ENCODE measurements around the gene BPGM. TPM values are rescaled to one million over a fixed set of nuclear protein-coding genes. Genes with fewer than 3 reads are reported as not detected.

BPGM gene
- total and polyA plus RNA-seq, 4 donors = 14.3 to 59.8 (median 19.5) TPM

GRCh38 chr7:134706468-134706867, 59.8 kb downstream of the BPGM start:
- no peak overlapping the region for H3K9ac ChIP-seq (ENCODE audit: insufficient read depth in 1 of 2, low read length in 2 of 2)
- no peaks in the 10 kb centered on the region for H3K4me1 ChIP-seq (ENCODE audit: control insufficient read depth in 5 of 5, insufficient read depth in 5 of 5, low read length in 5 of 5)
- no peak overlapping the region for H3K27ac ChIP-seq (ENCODE audit: low read depth in 1 of 2, low read length in 1 of 2)
- WGBS, 2 donors = 78 to 85% methylated on average over 5 of the region's 5 CpGs
- no peak overlapping the region for H3K4me3 ChIP-seq
- ATAC-seq (ENCODE audit: insufficient read depth, low FRiP score) = no peak
- H3K36me3 ChIP-seq (ENCODE audit: control insufficient read depth in 4 of 4, insufficient read depth in 4 of 4, low read length in 4 of 4) = no peaks in the 10 kb centered on the region
- H3K9me3 ChIP-seq (ENCODE audit: control insufficient read depth in 4 of 4, insufficient read depth in 3 of 4, low read length in 3 of 4) = no peaks in the 10 kb centered on the region
- DNase-seq = no peak
- TF ChIP-seq CTCF (IDR thresholded peaks at IDR 0.05; ENCODE audit: control extremely low read depth, extremely low read depth) = no peak
- peaks cover 0 to 4% (median 0%) of the 10 kb centered on the region in 3 donors for H3K27me3 ChIP-seq (ENCODE audit: control insufficient read depth in 3 of 3, insufficient read depth in 3 of 3, low read length in 2 of 3)

- DNase-seq (no peak), ATAC-seq (ENCODE audit: insufficient read depth, low FRiP score) (no peak)
- TF ChIP-seq CTCF (IDR thresholded peaks at IDR 0.05; ENCODE audit: control extremely low read depth, extremely low read depth) = no peak
- H3K9ac ChIP-seq (ENCODE audit: insufficient read depth in 1 of 2, low read length in 2 of 2) = no peak overlapping the region
- 86 to 89% methylated on average over 4 of the region's 4 CpGs for WGBS, 2 donors
- no peaks in the 10 kb centered on the region for H3K27me3 ChIP-seq (ENCODE audit: control insufficient read depth in 3 of 3, insufficient read depth in 3 of 3, low read length in 2 of 3)
- no peaks in the 10 kb centered on the region for H3K9me3 ChIP-seq (ENCODE audit: control insufficient read depth in 4 of 4, insufficient read depth in 3 of 4, low read length in 3 of 4)
- no peak overlapping the region for H3K27ac ChIP-seq (ENCODE audit: low read depth in 1 of 2, low read length in 1 of 2)
- no peaks in the 10 kb centered on the region for H3K36me3 ChIP-seq (ENCODE audit: control insufficient read depth in 4 of 4, insufficient read depth in 4 of 4, low read length in 4 of 4)
- H3K4me3 ChIP-seq = no peak overlapping the region
- no peaks in the 10 kb centered on the region for H3K4me1 ChIP-seq (ENCODE audit: control insufficient read depth in 5 of 5, insufficient read depth in 5 of 5, low read length in 5 of 5)
These were observed 61.2 kb downstream of the BPGM start for GRCh38 chr7:134707663-134708378.

- H3K36me3 ChIP-seq (ENCODE audit: control insufficient read depth in 4 of 4, insufficient read depth in 4 of 4, low read length in 4 of 4) = no peaks in the 10 kb centered on the region
- no peak for TF ChIP-seq CTCF (IDR thresholded peaks at IDR 0.05; ENCODE audit: control extremely low read depth, extremely low read depth)
- no peaks in the 10 kb centered on the region for H3K9me3 ChIP-seq (ENCODE audit: control insufficient read depth in 4 of 4, insufficient read depth in 3 of 4, low read length in 3 of 4)
- H3K4me3 ChIP-seq = no peak overlapping the region
- DNase-seq (no peak), ATAC-seq (ENCODE audit: insufficient read depth, low FRiP score) (no peak)
- 65 to 74% methylated on average over 2 of the region's 2 CpGs for WGBS, 2 donors
- H3K27ac ChIP-seq (ENCODE audit: low read depth in 1 of 2, low read length in 1 of 2) = no peak overlapping the region
- H3K27me3 ChIP-seq (ENCODE audit: control insufficient read depth in 3 of 3, insufficient read depth in 3 of 3, low read length in 2 of 3) = no peaks in the 10 kb centered on the region
- no peak overlapping the region for H3K9ac ChIP-seq (ENCODE audit: insufficient read depth in 1 of 2, low read length in 2 of 2)
- H3K4me1 ChIP-seq (ENCODE audit: control insufficient read depth in 5 of 5, insufficient read depth in 5 of 5, low read length in 5 of 5) = no peaks in the 10 kb centered on the region
These were observed 62.0 kb downstream of the BPGM start for GRCh38 chr7:134708692-134709091.

- Histone ChIP-seq H3K9ac (ENCODE audit: insufficient read depth in 1 of 2, low read length in 2 of 2) (no peak overlapping the region), H3K4me1 (ENCODE audit: control insufficient read depth in 5 of 5, insufficient read depth in 5 of 5, low read length in 5 of 5) (no peaks in the 10 kb centered on the region), H3K36me3 (ENCODE audit: control insufficient read depth in 4 of 4, insufficient read depth in 4 of 4, low read length in 4 of 4) (no peaks in the 10 kb centered on the region), H3K27ac (ENCODE audit: low read depth in 1 of 2, low read length in 1 of 2) (no peak overlapping the region), H3K9me3 (ENCODE audit: control insufficient read depth in 4 of 4, insufficient read depth in 3 of 4, low read length in 3 of 4) (no peaks in the 10 kb centered on the region), H3K27me3 (ENCODE audit: control insufficient read depth in 3 of 3, insufficient read depth in 3 of 3, low read length in 2 of 3) (no peaks in the 10 kb centered on the region), H3K4me3 (no peak overlapping the region)
- ATAC-seq (ENCODE audit: insufficient read depth, low FRiP score) (no peak), DNase-seq (no peak)
- 81 to 95% methylated on average over 2 of the region's 2 CpGs for WGBS, 2 donors
- no peak for TF ChIP-seq CTCF (IDR thresholded peaks at IDR 0.05; ENCODE audit: control extremely low read depth, extremely low read depth)
These were observed 62.5 kb downstream of the BPGM start for GRCh38 chr7:134709197-134709596.
